Measurements from ENCODE around the gene P3H2. TPM values are rescaled to one million over a fixed set of nuclear protein-coding genes. Genes with fewer than 3 reads are reported as not detected.
A peak's percentile ranks its signal among the peaks of the same experiment; 100 is the strongest.

The P3H2 gene
- total RNA-seq, 4 donors from 2014 or later = 29.9 to 73.3 (median 54.5) TPM

- TF ChIP-seq POLR2A (IDR thresholded peaks at IDR 0.05) = no peak
- TF ChIP-seq CTCF (IDR thresholded peaks at IDR 0.05) = no peak
- TF ChIP-seq POLR2AphosphoS5 (IDR thresholded peaks at IDR 0.05) = no peak
- TF ChIP-seq EP300 (IDR thresholded peaks at IDR 0.05) = no peak
- Histone ChIP-seq H3K36me3 (no peaks in the 10 kb centered on the region), H3K9me3 (no peaks in the 10 kb centered on the region), H3K4me3 (no peak overlapping the region), H3K4me1 (peaks cover 37% of the 10 kb centered on the region), H3K27me3 (no peaks in the 10 kb centered on the region), H3K27ac (peak overlapping the region; percentile 70)
- 45% methylated on average over 7 of the region's 7 CpGs for WGBS
- DNase-seq (ENCODE audit: low spot score in 2 of 2) = no peak
Observed at GRCh38 chr3:189937302-189938127, 183.2 kb downstream of the P3H2 start.

DNA sequence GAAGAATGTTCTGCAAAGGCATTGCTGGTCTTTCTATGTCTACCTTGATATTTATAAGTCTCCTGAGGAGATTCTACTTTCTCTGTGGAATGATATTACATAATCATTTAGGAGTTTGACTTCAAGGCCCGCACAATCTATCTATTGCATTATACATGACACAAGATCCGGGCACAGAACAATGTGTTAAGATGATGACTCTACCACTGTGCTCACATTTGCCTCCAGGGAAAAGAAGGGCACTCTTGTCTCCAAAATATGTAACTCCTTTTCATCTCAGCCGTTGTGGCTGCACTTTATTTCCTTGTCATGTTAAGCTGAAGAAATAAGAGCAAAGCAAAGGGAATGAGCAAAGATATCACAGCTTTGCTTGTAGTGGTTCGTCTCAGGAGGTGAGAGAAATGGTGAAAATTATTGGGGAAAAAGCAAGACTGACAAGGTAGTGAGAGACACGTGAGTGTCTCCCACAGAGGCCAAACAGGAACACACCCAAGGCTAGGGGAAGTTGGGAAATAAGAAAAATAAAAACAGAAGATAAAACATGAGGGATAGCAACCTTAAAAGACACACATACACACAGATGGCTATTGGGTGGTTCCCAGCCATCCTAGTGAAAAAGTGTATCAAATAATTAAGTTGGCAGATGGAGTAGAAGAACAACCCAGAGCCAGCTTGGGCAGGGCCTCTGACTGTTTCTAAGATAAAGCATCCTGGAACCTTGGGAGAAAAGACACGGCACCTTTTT is 184.3 kb downstream of the P3H2 start:
- no peak for DNase-seq (ENCODE audit: low spot score in 2 of 2)
- TF ChIP-seq EP300 (IDR thresholded peaks at IDR 0.05) (no peak), POLR2AphosphoS5 (IDR thresholded peaks at IDR 0.05) (peak in 1 of 3 donors; percentile 3), CTCF (IDR thresholded peaks at IDR 0.05) (no peak), POLR2A (IDR thresholded peaks at IDR 0.05) (no peak)
- 39% methylated on average over 6 of the region's 6 CpGs for WGBS
- Histone ChIP-seq H3K27ac (peak overlapping the region; percentile 70), H3K9me3 (no peaks in the 10 kb centered on the region), H3K4me1 (peaks cover 27% of the 10 kb centered on the region), H3K36me3 (no peaks in the 10 kb centered on the region), H3K4me3 (no peak overlapping the region), H3K27me3 (no peaks in the 10 kb centered on the region)

- H3K36me3 ChIP-seq = no peaks in the 10 kb centered on the region
- WGBS = 54% methylated on average over 6 of the region's 6 CpGs
- DNase-seq (ENCODE audit: low spot score in 2 of 2) = no peak
- H3K27ac ChIP-seq = peak overlapping the region; percentile 27
- no peaks in the 10 kb centered on the region for H3K9me3 ChIP-seq
- no peaks in the 10 kb centered on the region for H3K27me3 ChIP-seq
- H3K4me3 ChIP-seq = no peak overlapping the region
- H3K4me1 ChIP-seq = peaks cover 5% of the 10 kb centered on the region
- TF ChIP-seq CTCF (IDR thresholded peaks at IDR 0.05) (no peak), POLR2A (IDR thresholded peaks at IDR 0.05) (no peak)
Observed at GRCh38 chr3:189927975-189928895, 192.5 kb downstream of the P3H2 start.

- Histone ChIP-seq H3K27me3 (no peaks in the 10 kb centered on the region), H3K4me3 (no peak overlapping the region), H3K4me1 (no peaks in the 10 kb centered on the region), H3K9me3 (no peaks in the 10 kb centered on the region), H3K27ac (no peak overlapping the region), H3K36me3 (no peaks in the 10 kb centered on the region)
- no peak for DNase-seq (ENCODE audit: low spot score in 2 of 2)
- no peak for TF ChIP-seq CTCF (IDR thresholded peaks at IDR 0.05)
- no peak for TF ChIP-seq POLR2A (IDR thresholded peaks at IDR 0.05)
- TF ChIP-seq POLR2AphosphoS5 (IDR thresholded peaks at IDR 0.05) = no peak
- TF ChIP-seq EP300 (IDR thresholded peaks at IDR 0.05) = no peak
Observed at GRCh38 chr3:189921770-189922169, 198.9 kb downstream of the P3H2 start.

Data from suprapubic skin (tissue), 4 donors.